HepG2 (cell line): ENCODE measurements around the gene CALU. TPM values are rescaled to one million over a fixed set of nuclear protein-coding genes. Genes with fewer than 3 reads are reported as not detected.

Experiments
- ARNT ChIP-seq: fragments of 450-650 bp; IDR thresholded peaks from 2 replicates; pipeline ENCODE4 v1.6.1; 2017
- BCL6 ChIP-seq: IDR thresholded peaks from 2 replicates; pipeline ENCODE4 v1.6.1; 2016; ENCODE audit warnings: missing genetic modification reagents, missing compliant biosample characterization
- ELF1 ChIP-seq: sonication (generic); formaldehyde crosslinking; IDR thresholded peaks from 2 replicates; pipeline ENCODE4 v1.4.0; 2020; ENCODE audit warnings: missing genetic modification reagents
- ETV6 ChIP-seq: sonication (generic); formaldehyde crosslinking; conservative IDR thresholded peaks from 2 replicates; pipeline ENCODE4 v1.4.0; 2020; ENCODE audit warnings: missing genetic modification reagents
- FOXJ3 ChIP-seq: sonication (generic); formaldehyde crosslinking; IDR thresholded peaks from 2 replicates; pipeline ENCODE4 v1.4.0; 2020; ENCODE audit warnings: missing genetic modification reagents, mild to moderate bottlenecking, borderline replicate concordance
- FOXP1 ChIP-seq, 2 experiments: fragments of 450-650 bp in 1 of 2; IDR thresholded peaks; 2 replicates each; pipeline ENCODE4 v1.6.1; 2017 to 2018; ENCODE audit warnings: antibody characterized with exemption in 1 of 2
- HIC2 ChIP-seq: sonication (generic); formaldehyde crosslinking; IDR thresholded peaks from 2 replicates; pipeline ENCODE4 v1.9.0; 2022; ENCODE audit warnings: low read depth, missing genetic modification reagents
- HMGXB3 ChIP-seq: sonication (generic); formaldehyde crosslinking; IDR thresholded peaks from 2 replicates; pipeline ENCODE4 v1.4.0; 2020; ENCODE audit warnings: missing genetic modification reagents, borderline replicate concordance
- MAFK ChIP-seq, 2 experiments: IDR thresholded peaks in 1 of 2; conservative IDR thresholded peaks in 1 of 2; 2 replicates each; pipeline ENCODE4 v1.6.1; 2011; ENCODE audit warnings: improper control_type of control experiment in 2 of 2, low read length in 2 of 2
- NFE2 ChIP-seq: sonication (generic); formaldehyde crosslinking; IDR thresholded peaks from 2 replicates; pipeline ENCODE4 v1.4.0; 2020; ENCODE audit warnings: missing genetic modification reagents
- RNF2 ChIP-seq: fragments of 450-650 bp; conservative IDR thresholded peaks from 2 replicates; pipeline ENCODE4 v1.6.1; 2016; ENCODE audit warnings: low read depth
- SKIL ChIP-seq: sonication (generic); formaldehyde crosslinking; IDR thresholded peaks from 2 replicates; pipeline ENCODE4 v1.8.0; 2022; ENCODE audit warnings: missing genetic modification reagents, mild to moderate bottlenecking, moderate library complexity, borderline replicate concordance
- SNAPC5 ChIP-seq: sonication (generic); formaldehyde crosslinking; IDR thresholded peaks from 2 replicates; pipeline ENCODE4 v1.8.1; 2023; ENCODE audit warnings: mild to moderate bottlenecking, missing genetic modification reagents, borderline replicate concordance
- ZFP36L1 ChIP-seq: sonication (generic); formaldehyde crosslinking; IDR thresholded peaks from 2 replicates; pipeline ENCODE4 v1.8.0; 2022; ENCODE audit warnings: mild to moderate bottlenecking, missing genetic modification reagents, moderate library complexity
- ZNF18 ChIP-seq: sonication (generic); formaldehyde crosslinking; IDR thresholded peaks from 2 replicates; pipeline ENCODE4 v1.8.0; 2022; ENCODE audit warnings: mild to moderate bottlenecking, missing genetic modification reagents; ENCODE audit not compliant: insufficient replicate concordance
- ZNF207 ChIP-seq: fragments of 450-650 bp; IDR thresholded peaks from 2 replicates; pipeline ENCODE4 v1.6.1; 2016; ENCODE audit warnings: antibody characterized with exemption, borderline replicate concordance
- ZNF224 ChIP-seq: sonication (generic); formaldehyde crosslinking; IDR thresholded peaks from 2 replicates; pipeline ENCODE4 v1.5.0; 2020; ENCODE audit warnings: mild to moderate bottlenecking, missing genetic modification reagents
- ZNF232 ChIP-seq: sonication (generic); formaldehyde crosslinking; IDR thresholded peaks from 2 replicates; pipeline ENCODE4 v1.4.0; 2020; ENCODE audit warnings: missing genetic modification reagents, borderline replicate concordance
- ZNF468 ChIP-seq: sonication (generic); formaldehyde crosslinking; IDR thresholded peaks from 2 replicates; pipeline ENCODE4 v1.8.0; 2022; ENCODE audit warnings: mild to moderate bottlenecking, moderate library complexity, missing genetic modification reagents
- ZNF768 ChIP-seq: sonication (generic); formaldehyde crosslinking; IDR thresholded peaks from 2 replicates; pipeline ENCODE4 v1.4.0; 2020; ENCODE audit warnings: missing genetic modification reagents
- ZSCAN21 ChIP-seq: sonication (generic); formaldehyde crosslinking; IDR thresholded peaks from 2 replicates; pipeline ENCODE4 v1.8.0; 2022; ENCODE audit warnings: mild to moderate bottlenecking, missing genetic modification reagents, moderate library complexity, borderline replicate concordance
- polyA plus RNA-seq, 8 experiments: library from polyadenylated mRNA; depleted of rRNA in 3 of 8; stranded (reverse) in 7 of 8; unstranded in 1 of 8; fragments of >200 nt; fragmentation: Illumina TruSeq in 4 of 8; extraction: Trizol in 4 of 8; gene quantifications; 2 replicates each; pipeline versions ENCODE4 v1.2.1 to v1.2.3, GENCODE V29; 2011 to 2016; ENCODE audit warnings: low read depth in 4 of 8, missing spikeins in 1 of 8, mixed read lengths in 1 of 8; ENCODE audit not compliant: insufficient read depth in 1 of 8
- total RNA-seq, 5 experiments: library from RNA; depleted of rRNA; stranded (reverse); fragments of >200 nt; fragmentation: Illumina TruSeq; extraction: Trizol; gene quantifications; 2 replicates each; pipeline ENCODE4 v1.2.3, GENCODE V29; 2016; ENCODE audit warnings: low read depth in 1 of 5

The CALU gene
- total and polyA plus RNA-seq, 2 of the 13 experiments (the other 11 are each of a cell fraction or from before 2014, with no cell fraction given): 198 to 252 TPM

- TF ChIP-seq NFE2 (no peak), ZNF224 (CRISPR knock-in tag) (peak; percentile 42; the same call in 1 of the 2 replicates), FOXJ3 (CRISPR knock-in tag) (peak; percentile 58; the same call in 1 of the 2 replicates), HIC2 (no peak), ZSCAN21 (no peak), ZFP36L1 (CRISPR knock-in tag) (0 out of 2 replicates have a peak, but pooled peaks have one; percentile 18), ZNF207 (no peak), ZNF768 (no peak), ARNT (no peak), MAFK (conservative IDR thresholded peaks at IDR 0.05 in 1 of 2, IDR thresholded peaks at IDR 0.05 in 1 of 2; ENCODE audit: low read length in 2 of 2) (no peak), ETV6 (CRISPR knock-in tag) (no peak), HMGXB3 (CRISPR knock-in tag) (no peak), SNAPC5 (no peak), ELF1 (CRISPR knock-in tag) (no peak), SKIL (CRISPR knock-in tag) (no peak), ZNF468 (CRISPR knock-in tag) (no peak), FOXP1 (IDR thresholded peaks at IDR 0.05) (no peak), FOXP1 (CRISPR knock-in tag; IDR thresholded peaks at IDR 0.05) (no peak), ZNF18 (CRISPR knock-in tag) (no peak), ZNF232 (CRISPR knock-in tag) (no peak; the same call in 1 of the 2 replicates), RNF2 (no peak), BCL6 (CRISPR knock-in tag) (no peak)
Observed at GRCh38 chr7:128738570-128739047, 550 bp upstream of the CALU start (continued).
